ENCODE results near the gene AOC2.

GRCh38 chr17:42889809-42890208, 45.4 kb downstream of the AOC2 start:
- TF ChIP-seq, protein P1, sequence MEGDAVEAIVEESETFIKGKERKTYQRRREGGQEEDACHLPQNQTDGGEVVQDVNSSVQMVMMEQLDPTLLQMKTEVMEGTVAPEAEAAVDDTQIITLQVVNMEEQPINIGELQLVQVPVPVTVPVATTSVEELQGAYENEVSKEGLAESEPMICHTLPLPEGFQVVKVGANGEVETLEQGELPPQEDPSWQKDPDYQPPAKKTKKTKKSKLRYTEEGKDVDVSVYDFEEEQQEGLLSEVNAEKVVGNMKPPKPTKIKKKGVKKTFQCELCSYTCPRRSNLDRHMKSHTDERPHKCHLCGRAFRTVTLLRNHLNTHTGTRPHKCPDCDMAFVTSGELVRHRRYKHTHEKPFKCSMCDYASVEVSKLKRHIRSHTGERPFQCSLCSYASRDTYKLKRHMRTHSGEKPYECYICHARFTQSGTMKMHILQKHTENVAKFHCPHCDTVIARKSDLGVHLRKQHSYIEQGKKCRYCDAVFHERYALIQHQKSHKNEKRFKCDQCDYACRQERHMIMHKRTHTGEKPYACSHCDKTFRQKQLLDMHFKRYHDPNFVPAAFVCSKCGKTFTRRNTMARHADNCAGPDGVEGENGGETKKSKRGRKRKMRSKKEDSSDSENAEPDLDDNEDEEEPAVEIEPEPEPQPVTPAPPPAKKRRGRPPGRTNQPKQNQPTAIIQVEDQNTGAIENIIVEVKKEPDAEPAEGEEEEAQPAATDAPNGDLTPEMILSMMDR (IDR thresholded peaks at IDR 0.05; ENCODE audit: low read depth, low read length), result no peak
- TF ChIP-seq EZH2phosphoT487 (IDR thresholded peaks at IDR 0.05; ENCODE audit: low read depth), result no peak
